ENCODE data around the gene POLL.

GRCh38 chr10:101616415-101617101 is 28.5 kb upstream of the POLL start:
- TF ChIP-seq CTCF (conservative IDR thresholded peaks at IDR 0.05; ENCODE audit: low read depth, low read length) (no peak), EZH2 (IDR thresholded peaks at IDR 0.05; ENCODE audit: borderline replicate concordance, low read depth, low read length, poor library complexity, severe bottlenecking) (no peak)
